ENCODE measurements around the gene MARCHF6.
"Not testable (repeated sequence)": the region's sequence is repeated elsewhere in the genome, so short reads cannot be mapped to it uniquely, and the experiment has no call there.

The MARCHF6 gene

GRCh38 chr5:10377081-10377480 is 23.6 kb downstream of the MARCHF6 start:
- DNase-seq: no peak

GRCh38 chr5:10381803-10382202 is 28.3 kb downstream of the MARCHF6 start:
- DNase-seq: no peak

GRCh38 chr5:10384483-10384882 is 31.0 kb downstream of the MARCHF6 start:
- no peak for DNase-seq

GRCh38 chr5:10387690-10388089 is 34.2 kb downstream of the MARCHF6 start:
- DNase-seq: no peak

- DNase-seq: no peak
These were observed 37.6 kb downstream of the MARCHF6 start for GRCh38 chr5:10391130-10391529.

- not testable (repeated sequence) for DNase-seq
These were observed 39.3 kb downstream of the MARCHF6 start for GRCh38 chr5:10392567-10393328.

GRCh38 chr5:10393491-10393890 is 40.0 kb downstream of the MARCHF6 start:
- no peak for DNase-seq

- no peak for DNase-seq
These were observed 43.1 kb downstream of the MARCHF6 start for GRCh38 chr5:10396552-10396951.

GRCh38 chr5:10399839-10400238 is 46.3 kb downstream of the MARCHF6 start:
- DNase-seq: no peak

- DNase-seq: no peak
These were observed 46.9 kb downstream of the MARCHF6 start for GRCh38 chr5:10400411-10400810.

GRCh38 chr5:10400831-10401230 is 47.3 kb downstream of the MARCHF6 start:
- no peak for DNase-seq

GRCh38 chr5:10401498-10401897 is 48.0 kb downstream of the MARCHF6 start:
- DNase-seq: no peak
